Hematopoietic multipotent progenitor cell treated with erythropoietin and hydrocortisone succinate and interleukin-3 and kit ligand, for 15 days (in vitro differentiated cells): ENCODE results near the gene WWC1.
"Not testable (repeated sequence)": the region's sequence is repeated elsewhere in the genome, so short reads cannot be mapped to it uniquely, and the experiment has no call there.

Source experiments
- DNase-seq: peaks from one replicate; pipeline ENCODE4 v3.0.0-alpha.2; 2015; ENCODE audit warnings: low spot score

The WWC1 gene

GRCh38 chr5:168334695-168335094 is 43.2 kb downstream of the WWC1 start:
- DNase-seq, result no peak

- DNase-seq, result no peak
Measured at GRCh38 chr5:168337361-168337760, 45.9 kb downstream of the WWC1 start.

GRCh38 chr5:168339109-168339771 is 47.8 kb downstream of the WWC1 start:
- no peak for DNase-seq

GRCh38 chr5:168339772-168340140 is 48.3 kb downstream of the WWC1 start:
- DNase-seq, result not testable (repeated sequence)

- no peak for DNase-seq
Measured at GRCh38 chr5:168340487-168340886, 49.0 kb downstream of the WWC1 start.

GRCh38 chr5:168341178-168341577 is 49.7 kb downstream of the WWC1 start:
- no peak for DNase-seq

GRCh38 chr5:168342151-168342825 is 50.8 kb downstream of the WWC1 start:
- no peak for DNase-seq

- no peak for DNase-seq
Measured at GRCh38 chr5:168342985-168343384, 51.5 kb downstream of the WWC1 start.

GRCh38 chr5:168346417-168346816 is 55.0 kb downstream of the WWC1 start:
- DNase-seq, result no peak

GRCh38 chr5:168347368-168348083 is 56.1 kb downstream of the WWC1 start:
- no peak for DNase-seq

- DNase-seq, result no peak
Measured at GRCh38 chr5:168348084-168348414, 56.6 kb downstream of the WWC1 start.

- DNase-seq, result no peak
Measured at GRCh38 chr5:168350315-168350714, 58.9 kb downstream of the WWC1 start.

- no peak for DNase-seq
Measured at GRCh38 chr5:168353216-168353957, 61.9 kb downstream of the WWC1 start.

- DNase-seq, result no peak
Measured at GRCh38 chr5:168354397-168354796, 63.0 kb downstream of the WWC1 start.

GRCh38 chr5:168356171-168356570 is 64.7 kb downstream of the WWC1 start:
- DNase-seq, result no peak

- no peak for DNase-seq
Measured at GRCh38 chr5:168356592-168356991, 65.1 kb downstream of the WWC1 start.

- no peak for DNase-seq
Measured at GRCh38 chr5:168357876-168358275, 66.4 kb downstream of the WWC1 start.

- DNase-seq, result no peak
Measured at GRCh38 chr5:168359820-168360460, 68.5 kb downstream of the WWC1 start.

GRCh38 chr5:168360521-168361285 is 69.3 kb downstream of the WWC1 start:
- DNase-seq, result no peak

GRCh38 chr5:168362097-168362885 is 70.8 kb downstream of the WWC1 start:
- DNase-seq, result no peak
